ENCODE measurements around the gene NRG3.
A peak's percentile ranks its signal among the peaks of the same experiment; 100 is the strongest.

Gene NRG3

DNA sequence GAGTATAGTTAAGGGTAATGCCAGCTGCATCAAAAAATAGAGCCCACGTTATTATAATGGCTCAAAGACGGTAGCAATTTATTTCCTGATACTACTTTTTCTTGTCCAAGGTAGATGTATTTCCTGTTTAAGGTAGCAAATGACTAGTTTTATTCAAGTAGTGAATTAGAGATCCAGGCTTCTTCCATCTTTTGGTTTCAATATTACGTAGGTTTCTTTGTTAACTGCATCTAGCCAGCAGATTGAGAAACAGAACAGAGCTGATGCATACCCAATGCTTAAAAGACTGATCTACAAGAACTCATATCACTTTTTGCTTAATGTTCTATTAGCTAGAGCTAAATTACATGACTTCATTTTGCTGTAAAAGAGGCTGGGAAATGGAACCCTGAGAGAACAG, 992.1 kb downstream of the NRG3 start:
- DNase-seq = no peak

DNA sequence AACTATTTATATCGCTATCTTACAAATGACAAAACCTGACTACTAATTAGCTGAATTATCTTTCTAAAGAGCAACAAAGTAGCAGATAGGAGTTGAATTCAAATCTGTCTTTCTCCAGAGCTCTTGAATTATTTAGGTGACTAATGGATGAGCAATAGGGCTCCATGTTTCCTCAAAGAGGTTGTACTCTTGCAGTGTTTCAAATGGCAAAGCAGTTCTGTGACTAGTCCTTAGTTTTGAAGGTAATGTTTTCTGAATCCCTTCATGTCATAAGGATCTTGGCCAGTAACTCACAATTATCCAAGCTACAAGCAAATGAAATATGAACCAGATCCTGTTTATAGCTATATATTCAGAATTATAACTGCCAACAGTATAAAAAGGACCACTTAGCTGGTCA, 999.7 kb downstream of the NRG3 start:
- DNase-seq = no peak

DNA sequence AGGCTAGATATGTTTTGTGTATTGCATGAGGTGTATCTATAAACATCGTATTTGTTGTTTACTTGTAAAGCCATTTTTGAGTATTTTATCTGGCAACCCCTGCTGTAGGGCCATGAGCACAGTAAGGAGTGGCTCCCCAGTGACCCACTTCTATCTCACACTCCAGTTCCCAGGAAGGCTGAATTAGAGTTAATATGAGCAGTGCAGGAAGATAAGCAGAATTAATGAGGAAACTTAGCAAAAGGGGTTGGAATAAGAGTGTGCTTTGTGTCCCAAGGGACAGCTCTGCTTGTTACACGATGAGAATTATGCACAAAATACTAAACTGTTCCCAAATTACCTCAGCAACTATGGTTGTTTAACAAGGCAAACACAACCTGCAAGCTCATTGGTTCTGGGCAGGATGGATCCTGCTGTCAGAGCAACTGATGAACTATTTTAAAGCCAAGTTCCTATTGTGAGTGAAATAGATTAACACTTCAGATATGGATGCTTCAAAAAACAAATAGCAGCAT, 1005.8 kb downstream of the NRG3 start:
- DNase-seq = peak; percentile 6

DNA sequence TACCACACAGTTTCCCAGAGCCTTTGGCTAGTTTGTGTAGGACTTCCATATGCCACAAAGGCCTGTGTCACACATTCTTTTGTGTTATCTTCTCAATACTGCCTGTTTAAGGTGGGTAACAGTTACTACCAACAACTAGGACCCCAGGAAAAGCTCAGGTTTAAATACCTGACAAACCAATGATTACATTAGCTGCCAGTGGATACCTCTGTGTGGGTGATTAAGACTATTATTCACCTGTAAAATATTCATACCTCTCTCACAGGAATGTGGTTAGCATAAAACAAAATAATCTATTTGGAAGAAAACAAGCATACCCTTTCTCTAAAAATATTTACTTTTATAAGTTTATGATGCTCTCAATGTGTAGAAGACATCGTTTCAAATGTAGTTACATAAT, 1007.7 kb downstream of the NRG3 start:
- DNase-seq = no peak

DNA sequence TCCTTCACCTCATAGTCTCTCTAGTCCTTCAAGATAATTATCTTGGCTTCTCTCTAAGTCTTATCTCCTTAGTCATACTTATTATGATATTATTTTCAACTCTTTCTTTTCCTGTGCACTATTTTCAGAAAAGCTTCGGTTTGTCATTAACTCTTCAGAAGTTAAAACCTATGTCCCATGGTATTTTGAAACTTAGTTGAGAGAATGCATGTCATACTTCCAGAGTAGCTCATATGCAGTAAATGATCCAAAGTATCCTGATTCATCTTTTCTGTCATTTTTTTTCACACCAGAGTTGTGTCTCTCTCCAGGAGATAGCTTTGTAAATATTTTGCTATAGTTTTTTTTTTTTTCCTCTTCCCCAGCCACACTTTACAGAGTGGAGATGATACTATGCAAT, 1008.6 kb downstream of the NRG3 start:
- DNase-seq = no peak

DNA sequence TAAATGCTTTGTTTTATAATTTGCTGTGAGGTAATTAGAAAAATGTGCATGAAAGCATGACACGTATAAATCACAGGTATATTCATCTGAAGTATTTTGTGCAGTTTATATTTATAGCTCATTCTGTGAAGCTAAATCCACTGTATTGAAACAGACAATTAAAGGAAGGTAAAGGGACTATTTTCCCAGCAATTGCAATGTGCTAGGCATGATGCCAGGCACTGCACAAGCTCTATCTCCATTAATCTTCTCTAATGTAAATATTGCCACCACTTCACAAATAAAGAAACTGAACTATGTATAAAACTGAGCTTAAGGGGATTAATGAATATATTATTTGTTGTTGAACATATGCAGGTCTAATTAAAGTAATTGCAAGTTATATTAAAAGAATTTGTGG, 1012.5 kb downstream of the NRG3 start:
- DNase-seq = peak; percentile 56

DNA sequence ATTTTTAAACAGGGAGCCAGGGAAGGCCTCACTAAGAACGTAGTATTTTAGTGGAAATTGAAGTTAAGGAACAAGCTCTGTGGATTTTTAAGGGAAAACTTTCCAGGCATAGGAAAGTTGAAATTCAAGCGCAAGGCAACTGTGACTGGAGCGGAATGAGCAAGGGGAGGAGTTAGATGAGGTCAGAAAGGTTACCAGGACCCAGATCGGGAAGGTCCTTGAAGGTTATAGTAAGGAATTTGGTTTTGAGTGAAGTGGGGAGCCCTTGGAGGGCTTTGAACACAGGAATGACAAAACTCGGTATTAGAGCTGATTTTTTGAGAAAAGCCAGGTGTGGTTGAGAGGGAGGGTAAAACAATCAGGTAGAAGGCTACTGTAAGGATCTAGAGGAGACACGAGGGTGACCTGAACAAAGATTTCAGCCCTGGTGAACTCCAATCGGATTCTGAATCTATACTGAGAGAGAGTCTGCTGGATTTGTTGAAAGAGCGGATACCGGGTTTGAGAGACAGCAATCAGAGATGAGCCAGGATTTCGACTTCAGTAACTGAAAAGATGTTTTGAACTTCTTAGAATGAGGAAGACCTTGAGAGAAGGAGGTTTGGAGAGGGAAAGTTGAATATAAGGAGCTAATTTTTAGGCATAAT, 1013.9 kb downstream of the NRG3 start:
- no peak for DNase-seq

DNA sequence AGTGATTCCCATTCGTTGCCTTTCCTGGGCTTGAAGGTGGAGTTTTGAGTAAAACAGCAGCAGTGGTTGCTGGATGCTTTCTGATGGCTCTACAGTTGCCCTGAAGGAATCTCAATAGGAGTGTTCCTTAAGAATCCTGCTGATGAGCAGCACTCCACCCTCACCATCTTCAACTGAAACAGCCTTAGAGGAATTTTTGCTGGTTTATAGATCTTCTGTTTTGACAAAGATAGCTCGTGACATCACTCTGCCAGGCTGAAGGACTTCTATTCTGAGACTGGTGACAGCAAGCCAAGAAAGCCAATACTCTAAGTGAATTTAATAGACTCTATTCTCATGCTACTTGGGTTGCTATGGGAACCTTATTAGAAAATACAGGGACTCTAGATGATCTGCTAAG, 1014.7 kb downstream of the NRG3 start:
- no peak for DNase-seq

DNA sequence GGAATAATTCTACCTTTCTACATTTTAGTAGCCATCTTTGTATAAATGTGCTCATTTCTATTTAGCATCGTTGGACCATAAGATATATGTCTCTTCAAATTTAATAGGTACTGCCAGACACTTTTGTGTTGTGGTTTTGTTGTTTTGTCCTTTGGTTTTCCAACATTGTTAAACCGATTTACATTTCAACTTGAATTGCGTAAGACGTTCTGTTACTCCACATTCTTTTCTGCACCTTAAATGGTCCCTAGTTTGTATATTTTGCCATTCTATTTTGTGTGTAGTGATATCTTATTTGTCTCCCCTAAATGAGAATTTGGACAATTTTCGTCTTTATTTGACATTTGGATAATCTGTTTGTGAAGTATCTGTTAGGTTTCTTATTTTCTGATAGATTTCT, 1015.6 kb downstream of the NRG3 start:
- DNase-seq = no peak

DNA sequence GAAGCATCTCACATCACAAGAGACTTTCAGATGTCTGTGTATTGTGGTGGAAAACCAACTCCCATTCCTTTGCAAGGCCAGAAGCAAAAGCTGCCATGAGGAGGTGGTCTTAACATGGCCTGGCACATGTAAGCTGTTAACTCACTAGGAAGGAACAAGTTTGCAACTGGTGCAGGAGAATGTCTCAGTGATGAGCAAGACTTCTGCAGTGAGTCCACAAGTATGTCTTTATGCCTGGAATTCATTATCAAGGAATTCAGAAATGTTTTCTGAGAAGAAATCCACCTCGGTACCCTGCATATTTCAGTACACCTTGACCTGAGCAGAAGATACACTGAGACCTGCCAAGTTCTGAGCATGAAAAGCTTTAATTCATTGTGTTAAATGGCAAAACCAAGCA, 1033.1 kb downstream of the NRG3 start:
- DNase-seq = no peak

DNA sequence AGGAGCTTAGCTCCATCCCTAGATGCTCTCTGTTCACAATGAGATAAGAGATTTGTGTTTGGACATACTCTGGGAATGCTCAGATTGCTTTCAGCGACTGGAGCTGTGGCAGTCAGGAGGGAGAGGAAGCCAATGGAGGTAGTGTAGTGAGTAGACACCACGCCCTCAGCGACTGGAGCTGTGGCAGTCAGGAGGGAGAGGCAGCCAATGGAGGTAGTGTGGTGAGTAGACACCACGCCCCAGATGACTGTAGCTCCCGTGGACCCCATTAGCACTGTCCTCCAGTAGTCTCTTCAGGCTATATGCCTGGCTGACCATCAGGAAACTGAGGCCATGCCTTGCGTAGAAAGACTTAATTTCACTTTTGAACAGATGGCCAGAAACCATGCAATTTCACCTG, 1033.8 kb downstream of the NRG3 start:
- no peak for DNase-seq

DNA sequence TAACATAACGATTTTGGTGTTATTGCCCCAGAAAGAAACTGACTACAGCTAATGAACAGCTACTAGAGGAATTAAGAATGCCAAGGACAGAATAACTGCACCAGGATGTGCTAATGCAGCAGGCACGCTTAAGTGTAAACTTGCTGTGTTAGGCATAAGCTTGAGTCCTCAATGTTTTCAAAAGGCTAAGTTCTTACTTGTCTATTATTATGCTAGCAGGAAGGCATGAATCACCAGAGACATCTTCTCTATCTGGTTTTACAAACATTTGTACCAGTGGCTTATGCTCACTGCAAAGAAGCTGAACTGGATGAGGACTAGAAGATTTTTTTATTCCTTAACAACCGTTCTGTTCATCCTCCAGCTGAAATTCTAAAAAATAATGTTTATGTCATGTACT, 1035.3 kb downstream of the NRG3 start:
- no peak for DNase-seq

DNA sequence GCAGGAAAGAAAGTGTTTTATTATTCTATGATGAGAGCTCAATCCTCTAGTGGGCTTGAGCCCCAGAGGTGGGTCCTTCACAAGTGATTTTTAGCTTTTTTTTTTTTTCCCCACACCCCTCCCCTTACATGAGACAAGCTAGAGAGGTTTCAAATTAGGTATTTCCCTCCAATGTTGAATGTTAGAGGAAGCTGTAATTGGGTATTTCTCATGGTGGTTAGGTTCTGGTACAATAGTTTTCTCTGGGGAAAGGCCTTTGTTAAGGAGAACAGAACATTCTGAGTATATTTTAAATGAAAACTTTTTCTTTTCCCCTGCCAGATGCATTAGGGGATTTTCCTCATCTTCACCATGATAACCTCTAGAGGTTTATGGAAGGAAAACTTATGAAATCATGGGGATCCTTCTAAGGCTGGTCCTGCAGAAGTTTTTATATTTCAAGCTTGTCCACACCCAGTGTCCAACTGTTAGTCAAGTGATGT, 1039.7 kb downstream of the NRG3 start:
- DNase-seq = no peak

DNA sequence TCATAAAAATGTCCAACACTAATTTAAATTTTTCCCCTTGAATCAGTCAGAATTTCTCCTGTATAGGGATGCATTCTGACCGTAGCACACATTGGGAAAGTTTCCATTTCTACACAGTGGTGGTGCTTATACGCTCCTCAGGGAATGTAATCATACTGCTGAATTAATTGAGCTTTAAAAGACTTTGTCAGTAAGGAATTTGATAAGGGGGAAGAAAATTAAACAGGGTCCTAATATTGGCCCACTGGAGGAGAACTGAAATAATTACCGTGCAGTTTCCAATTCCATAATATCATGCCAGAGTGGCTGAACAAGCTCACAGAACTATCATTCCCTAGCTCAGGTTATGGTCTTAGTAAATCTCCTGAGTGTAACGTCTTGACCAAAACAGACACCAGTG, 1041.9 kb downstream of the NRG3 start:
- no peak for DNase-seq

DNA sequence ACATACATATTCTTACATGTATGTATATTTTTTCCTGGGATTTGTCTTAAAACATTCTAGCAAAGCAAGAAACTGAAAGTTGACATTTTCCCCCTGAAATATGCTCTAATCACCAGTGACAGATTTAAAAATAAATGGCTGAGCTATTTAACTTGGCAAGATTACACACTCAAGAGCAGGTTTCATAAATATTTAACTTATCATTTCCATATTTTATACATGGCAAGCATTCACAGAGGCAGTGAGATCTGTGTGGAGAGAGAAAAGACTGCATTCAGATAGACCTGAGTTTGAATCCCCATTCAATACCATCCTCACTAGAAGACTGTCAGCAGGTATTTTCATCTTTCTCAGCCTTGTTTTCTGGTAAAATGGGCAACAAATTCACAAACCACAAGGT, 1043.0 kb downstream of the NRG3 start:
- DNase-seq = no peak

DNA sequence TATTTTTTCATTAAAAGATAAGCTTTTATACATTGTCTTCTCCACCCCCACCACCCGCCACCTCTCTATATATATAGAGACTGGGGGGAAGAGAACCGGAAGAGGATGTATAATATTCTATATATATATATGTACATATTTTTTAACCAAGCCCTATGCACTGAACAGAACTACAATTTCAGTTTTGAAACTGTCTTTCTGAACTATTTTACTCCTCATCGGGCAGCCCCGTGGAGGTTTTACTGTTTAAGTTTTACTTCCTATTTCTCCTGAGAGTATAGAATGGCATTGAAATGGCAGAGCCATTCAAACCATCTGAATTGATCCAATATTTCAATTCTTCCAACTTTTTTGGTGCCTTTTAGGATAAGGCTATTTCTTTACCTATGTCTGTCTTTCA, 1047.1 kb downstream of the NRG3 start:
- DNase-seq = no peak

DNA sequence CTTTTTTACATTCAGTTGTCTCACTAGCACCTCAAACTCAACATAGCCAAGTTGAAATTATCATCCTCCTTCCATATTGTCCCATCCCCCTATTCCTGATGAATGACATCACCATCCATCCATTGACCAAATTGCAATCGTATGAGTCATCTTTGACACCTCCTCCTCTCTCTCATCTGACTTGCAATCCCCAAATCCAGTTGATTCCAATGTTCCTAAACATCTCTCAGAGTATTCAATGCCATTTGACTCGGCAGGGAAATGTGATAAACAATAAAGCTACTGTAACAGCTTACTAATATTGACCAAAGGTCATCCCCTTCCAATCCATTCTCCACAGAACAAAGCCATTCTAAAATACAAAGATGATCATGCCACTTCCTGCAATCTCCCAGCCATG, 1047.8 kb downstream of the NRG3 start:
- no peak for DNase-seq

DNA sequence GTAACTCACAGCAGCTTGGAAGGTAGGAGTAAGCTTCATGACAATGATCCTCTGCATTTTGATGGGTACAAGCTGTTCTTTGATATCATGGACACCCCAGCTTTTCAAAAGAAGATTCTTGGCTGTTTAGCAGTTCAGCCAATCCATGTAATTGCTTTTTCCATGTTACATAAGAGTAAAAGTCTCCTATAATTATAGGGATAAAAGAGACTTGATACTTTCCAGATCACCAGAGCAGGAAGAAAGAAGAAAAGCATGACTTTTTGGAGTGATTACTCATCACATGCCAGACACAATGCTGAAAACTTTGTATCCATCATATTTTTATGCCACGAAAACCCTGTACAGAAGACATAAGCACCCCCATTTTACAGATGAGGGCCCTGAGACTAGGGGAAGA, 1049.7 kb downstream of the NRG3 start:
- DNase-seq = no peak

DNA sequence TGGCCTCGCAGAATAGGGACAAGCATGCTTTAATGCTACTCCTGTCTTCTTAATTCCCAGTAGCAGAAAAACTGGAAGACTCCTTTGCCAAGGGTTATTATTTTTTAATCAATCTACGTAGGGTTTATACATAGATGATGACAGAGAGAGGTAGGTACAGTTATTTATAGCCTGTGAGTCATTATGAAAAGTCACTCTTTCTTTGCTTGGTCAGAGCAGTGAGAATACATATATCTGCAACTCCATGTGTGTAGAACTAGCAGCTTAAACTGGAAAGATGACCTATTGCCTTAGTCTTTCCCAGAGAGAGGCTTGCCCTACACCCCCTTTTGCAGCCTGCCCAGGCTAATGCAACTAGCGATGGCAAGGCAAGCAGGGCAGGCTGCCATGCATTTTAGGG, 1050.6 kb downstream of the NRG3 start:
- DNase-seq = no peak

DNA sequence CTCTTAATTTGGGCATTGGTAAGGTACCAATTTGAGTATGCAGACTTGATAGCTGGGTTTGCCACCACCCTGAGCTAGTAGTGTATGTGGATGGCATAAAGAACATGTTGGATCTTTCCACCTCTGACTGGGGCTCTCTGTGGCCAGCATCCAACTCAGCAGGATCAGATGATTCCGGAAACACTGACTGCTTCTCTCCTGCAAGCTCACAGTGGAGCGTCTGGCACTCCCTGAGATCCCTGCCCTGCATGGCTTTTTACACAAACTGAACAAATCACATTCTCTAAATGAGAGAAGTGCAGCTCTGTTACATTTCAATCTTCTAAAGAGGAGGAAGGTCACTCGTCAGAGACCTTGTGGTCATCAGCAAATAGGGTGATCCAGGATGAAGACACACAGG, 1057.5 kb downstream of the NRG3 start:
- no peak for DNase-seq

DNA sequence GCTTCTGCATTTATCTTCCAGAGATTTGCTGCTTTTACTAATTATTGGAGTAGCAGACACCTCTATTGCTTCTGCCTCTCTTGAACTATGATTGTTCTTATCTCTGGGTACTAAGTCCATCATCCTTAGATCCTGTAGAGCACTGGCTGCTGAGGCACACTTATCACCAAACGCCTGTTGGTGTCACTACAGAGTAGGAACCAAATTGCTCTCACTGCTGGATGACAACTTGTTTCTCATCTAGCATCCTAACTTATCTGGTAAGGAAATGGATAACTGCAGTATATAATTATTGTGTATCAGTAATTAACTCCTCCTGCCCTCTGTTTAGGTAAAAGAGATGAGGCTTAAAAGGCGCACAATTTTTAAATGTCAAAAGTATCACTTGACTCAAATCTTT, 1059.4 kb downstream of the NRG3 start:
- no peak for DNase-seq

DNA sequence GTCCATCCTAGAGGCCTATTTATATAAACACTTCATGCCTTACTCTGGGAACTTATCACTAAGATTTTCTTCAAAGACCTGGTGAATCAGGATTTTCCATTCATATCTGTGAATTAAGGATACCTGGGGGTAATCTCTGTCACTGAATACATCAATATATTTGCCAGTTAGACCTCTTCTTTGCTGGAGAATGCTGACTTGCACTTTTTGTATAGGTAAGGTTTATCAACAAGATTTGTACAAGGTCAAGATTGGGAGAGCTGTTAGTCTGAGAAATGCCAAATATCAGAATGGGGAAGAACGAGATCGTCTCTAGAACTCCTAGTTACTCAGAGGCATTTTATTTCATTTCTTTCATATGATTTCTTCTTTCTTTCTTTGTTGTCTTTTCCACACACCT, 1060.0 kb downstream of the NRG3 start:
- DNase-seq = no peak

DNA sequence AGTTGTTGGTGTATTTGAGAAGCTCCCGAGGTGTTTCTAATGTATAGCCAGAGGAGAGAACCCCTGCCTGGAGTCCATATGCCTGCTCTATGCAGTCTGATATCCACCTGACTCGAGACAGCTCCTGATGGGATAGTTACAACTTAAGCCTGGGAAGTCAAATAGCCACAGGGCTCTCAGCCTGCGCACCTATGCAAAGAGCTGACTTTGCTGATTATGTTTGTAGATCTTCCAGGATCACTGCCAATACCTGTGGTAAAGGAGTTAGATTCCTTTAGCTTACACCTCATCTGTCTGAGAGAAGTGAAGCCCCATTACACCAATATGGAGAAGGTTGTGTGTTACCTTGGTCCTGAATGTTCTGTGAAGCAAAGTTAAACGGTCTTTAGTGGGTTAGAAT, 1063.3 kb downstream of the NRG3 start:
- DNase-seq = no peak

DNA sequence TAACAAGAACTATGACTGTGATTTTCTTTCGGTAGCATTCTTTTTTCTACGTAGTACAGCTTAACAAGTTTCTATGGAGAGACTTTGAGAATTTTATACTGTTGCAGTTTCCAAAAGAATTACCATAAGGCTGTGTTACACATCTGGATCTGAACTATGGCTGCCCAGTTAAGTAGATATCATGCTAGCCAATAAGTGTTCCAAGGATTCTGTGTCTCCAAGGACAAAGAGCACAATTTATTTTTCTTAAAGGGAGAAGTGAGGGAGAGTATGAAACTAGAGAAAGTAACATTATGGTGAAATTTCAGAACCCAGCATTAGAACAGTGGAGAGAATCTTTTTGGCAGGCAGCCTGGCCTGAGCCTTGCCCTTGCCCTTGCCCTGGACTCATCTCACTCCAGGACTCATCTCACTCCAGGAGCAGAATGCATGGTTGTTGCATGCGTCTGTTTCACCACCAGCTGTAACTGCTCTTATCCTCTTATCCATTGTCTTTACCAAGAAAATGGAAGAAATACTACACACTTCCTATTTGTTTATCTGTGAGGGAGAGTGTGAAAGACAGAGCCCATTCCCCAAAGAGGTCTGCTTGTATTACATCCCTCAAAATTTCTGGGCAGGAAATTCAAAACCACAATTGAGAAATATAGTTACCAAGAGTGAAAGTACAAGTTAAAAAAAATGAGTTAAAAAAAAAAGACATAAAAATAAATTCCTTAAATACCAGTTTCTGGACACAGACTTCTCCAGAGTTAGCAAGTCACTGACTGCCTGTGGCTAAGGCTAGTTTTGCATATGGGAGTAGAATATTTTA, 1067.5 kb downstream of the NRG3 start:
- DNase-seq = no peak

DNA sequence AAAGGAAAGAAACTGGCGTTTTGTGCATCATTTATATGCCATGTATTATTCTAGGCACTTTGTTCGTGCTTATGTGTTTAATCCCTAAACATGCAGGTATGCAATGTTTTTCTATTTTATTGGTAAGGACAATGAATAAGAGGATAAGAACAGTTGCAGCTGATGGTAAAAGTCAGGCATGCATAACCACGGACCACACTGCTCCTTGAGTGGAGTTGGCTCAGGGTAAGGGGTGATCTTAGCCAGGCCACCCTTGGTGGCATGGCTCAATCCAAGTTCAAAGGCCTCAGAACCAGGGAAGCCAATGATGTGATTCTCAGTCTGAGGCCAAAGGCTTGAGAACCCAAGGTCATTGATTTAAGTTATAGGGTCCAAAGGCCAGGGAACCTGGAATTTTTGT, 1068.1 kb downstream of the NRG3 start:
- DNase-seq = no peak
